Measurements from ENCODE around the gene C19orf25.

The C19orf25 gene

DNA sequence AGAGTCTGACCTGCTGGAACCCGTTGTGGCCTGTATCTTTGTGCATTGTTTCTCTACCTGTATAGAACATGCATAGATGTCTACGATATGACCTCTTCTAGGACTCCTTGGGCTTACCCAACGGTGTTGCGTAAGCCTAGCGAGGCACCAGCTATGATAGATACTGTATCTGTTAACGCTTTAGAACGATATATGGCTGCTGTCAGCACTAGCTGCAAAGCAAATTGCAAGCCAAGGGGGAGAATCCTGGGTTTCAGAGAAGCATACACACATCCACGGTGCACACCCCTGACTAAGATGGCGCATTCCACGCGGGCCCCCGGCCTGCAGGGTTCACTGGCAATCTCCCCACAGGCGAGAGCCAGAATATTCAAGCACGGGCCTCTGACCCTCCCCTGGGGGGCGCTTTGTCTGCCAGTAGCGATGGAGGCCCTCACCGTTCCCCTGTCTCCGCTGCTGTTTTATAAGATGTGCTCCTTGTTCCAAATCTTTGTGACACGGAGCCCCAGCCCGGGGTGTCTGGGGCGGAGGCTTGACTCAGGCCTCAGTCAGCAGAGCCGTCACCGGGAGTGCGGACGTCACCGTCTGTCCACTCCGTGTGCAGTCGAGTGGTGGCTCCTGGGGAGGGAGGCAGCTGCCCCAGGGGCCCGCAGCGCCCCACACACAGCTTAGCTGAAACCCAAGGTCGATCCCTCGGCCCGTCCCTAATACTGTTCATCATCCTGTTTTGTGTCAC lies 53.7 kb downstream of the C19orf25 start:
- H4K5ac ChIP-seq (ENCODE audit: low read length), result no peak overlapping the region
- H3K56ac ChIP-seq (ENCODE audit: low read length), result peak overlapping the region; percentile 7
- H2AK5ac ChIP-seq (ENCODE audit: low read length), result no peak overlapping the region
- no peak overlapping the region for H3K4me3 ChIP-seq (ENCODE audit: low read length)
- H3K9ac ChIP-seq (ENCODE audit: low read length), result no peak overlapping the region
- H2BK5ac ChIP-seq (ENCODE audit: low read length), result no peak overlapping the region
- H3K23ac ChIP-seq (ENCODE audit: low read length), result no peak overlapping the region
- H3K79me2 ChIP-seq (ENCODE audit: control insufficient read depth, insufficient read depth, low read length), result peaks cover 32% of the 10 kb centered on the region
- H3K4me2 ChIP-seq (ENCODE audit: low read length), result no peak overlapping the region
- H2BK15ac ChIP-seq (replicated peaks; ENCODE audit: low read depth), result no peak overlapping the region
- H3K79me1 ChIP-seq (ENCODE audit: low read length), result peaks cover 26% of the 10 kb centered on the region
- DNase-seq, result no peak
- H2BK120ac ChIP-seq (ENCODE audit: low read depth, low read length), result no peak overlapping the region
- H3K36me3 ChIP-seq (ENCODE audit: control insufficient read depth, insufficient read depth, low read length), result peaks cover 20% of the 10 kb centered on the region
- no peaks in the 10 kb centered on the region for H3K4me1 ChIP-seq (ENCODE audit: control insufficient read depth, low read depth, low read length)
- H3K4ac ChIP-seq (ENCODE audit: low read depth, low read length), result no peak overlapping the region
- WGBS (ENCODE audit: extremely low coverage, insufficient coverage, low lambda C conversion rate), result no CpG with 5 or more reads among the region's 33 CpGs
- no peak overlapping the region for H3K18ac ChIP-seq (ENCODE audit: low read length)
- no peak overlapping the region for H4K8ac ChIP-seq (ENCODE audit: low read depth, low read length)
- no peak overlapping the region for H3K27ac ChIP-seq (ENCODE audit: low read depth, low read length)
- no peaks in the 10 kb centered on the region for H3K27me3 ChIP-seq (ENCODE audit: insufficient read depth, low read length, poor library complexity)

DNA sequence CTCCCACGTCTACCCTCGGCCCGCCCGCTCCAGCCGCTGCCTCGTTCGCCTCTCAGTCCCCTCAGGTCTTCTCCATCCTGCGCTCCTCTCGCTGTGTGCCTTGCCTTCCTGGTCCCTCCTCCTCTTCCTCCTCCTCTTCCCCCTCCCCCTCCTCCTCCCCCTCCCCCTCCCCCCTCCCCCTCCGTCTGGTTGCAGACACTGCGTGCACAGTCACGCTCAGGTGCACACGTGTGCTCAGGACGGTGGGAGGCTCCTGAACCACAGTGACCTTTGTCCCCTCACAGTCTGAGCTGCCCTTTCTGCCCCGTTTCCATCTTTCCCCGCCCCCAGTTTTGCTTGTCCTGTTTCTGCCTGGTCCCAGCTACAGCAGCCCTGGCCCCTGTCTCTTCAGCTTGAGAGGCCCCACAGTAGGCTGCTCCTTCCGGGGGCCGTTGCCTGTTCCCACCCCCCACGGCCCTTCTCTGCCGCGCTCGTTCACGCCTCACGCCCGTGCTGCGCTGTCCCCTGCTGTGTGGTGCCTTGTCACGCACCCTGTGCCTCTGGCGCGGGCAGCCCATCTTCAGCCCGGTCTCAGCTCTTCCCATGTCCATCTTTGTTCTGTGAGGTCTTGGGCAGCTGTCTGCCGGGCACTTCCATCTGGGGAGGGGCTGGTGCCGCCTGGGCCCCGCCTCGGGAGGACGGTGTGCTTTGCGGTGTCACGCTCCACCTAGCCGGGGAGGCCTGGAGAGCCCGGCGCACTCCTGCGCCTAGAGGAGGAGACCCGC lies 54.6 kb downstream of the C19orf25 start:
- WGBS (ENCODE audit: extremely low coverage, insufficient coverage, low lambda C conversion rate), result no CpG with 5 or more reads among the region's 42 CpGs
- H3K27me3 ChIP-seq (ENCODE audit: insufficient read depth, low read length, poor library complexity), result no peaks in the 10 kb centered on the region
- H3K4me3 ChIP-seq (ENCODE audit: low read length), result no peak overlapping the region
- peaks cover 16% of the 10 kb centered on the region for H3K36me3 ChIP-seq (ENCODE audit: control insufficient read depth, insufficient read depth, low read length)
- no peak overlapping the region for H4K8ac ChIP-seq (ENCODE audit: low read depth, low read length)
- H2AK5ac ChIP-seq (ENCODE audit: low read length), result no peak overlapping the region
- peaks cover 26% of the 10 kb centered on the region for H3K79me1 ChIP-seq (ENCODE audit: low read length)
- no peak overlapping the region for H3K4ac ChIP-seq (ENCODE audit: low read depth, low read length)
- H3K9ac ChIP-seq (ENCODE audit: low read length), result no peak overlapping the region
- H3K27ac ChIP-seq (ENCODE audit: low read depth, low read length), result no peak overlapping the region
- H4K5ac ChIP-seq (ENCODE audit: low read length), result no peak overlapping the region
- no peak overlapping the region for H2BK5ac ChIP-seq (ENCODE audit: low read length)
- no peak overlapping the region for H2BK120ac ChIP-seq (ENCODE audit: low read depth, low read length)
- no peaks in the 10 kb centered on the region for H3K4me1 ChIP-seq (ENCODE audit: control insufficient read depth, low read depth, low read length)
- H3K4me2 ChIP-seq (ENCODE audit: low read length), result no peak overlapping the region
- no peak overlapping the region for H3K56ac ChIP-seq (ENCODE audit: low read length)
- no peak overlapping the region for H3K23ac ChIP-seq (ENCODE audit: low read length)
- DNase-seq, result no peak
- H3K18ac ChIP-seq (ENCODE audit: low read length), result no peak overlapping the region
- H2BK15ac ChIP-seq (replicated peaks; ENCODE audit: low read depth), result no peak overlapping the region
- peaks cover 34% of the 10 kb centered on the region for H3K79me2 ChIP-seq (ENCODE audit: control insufficient read depth, insufficient read depth, low read length)

DNA sequence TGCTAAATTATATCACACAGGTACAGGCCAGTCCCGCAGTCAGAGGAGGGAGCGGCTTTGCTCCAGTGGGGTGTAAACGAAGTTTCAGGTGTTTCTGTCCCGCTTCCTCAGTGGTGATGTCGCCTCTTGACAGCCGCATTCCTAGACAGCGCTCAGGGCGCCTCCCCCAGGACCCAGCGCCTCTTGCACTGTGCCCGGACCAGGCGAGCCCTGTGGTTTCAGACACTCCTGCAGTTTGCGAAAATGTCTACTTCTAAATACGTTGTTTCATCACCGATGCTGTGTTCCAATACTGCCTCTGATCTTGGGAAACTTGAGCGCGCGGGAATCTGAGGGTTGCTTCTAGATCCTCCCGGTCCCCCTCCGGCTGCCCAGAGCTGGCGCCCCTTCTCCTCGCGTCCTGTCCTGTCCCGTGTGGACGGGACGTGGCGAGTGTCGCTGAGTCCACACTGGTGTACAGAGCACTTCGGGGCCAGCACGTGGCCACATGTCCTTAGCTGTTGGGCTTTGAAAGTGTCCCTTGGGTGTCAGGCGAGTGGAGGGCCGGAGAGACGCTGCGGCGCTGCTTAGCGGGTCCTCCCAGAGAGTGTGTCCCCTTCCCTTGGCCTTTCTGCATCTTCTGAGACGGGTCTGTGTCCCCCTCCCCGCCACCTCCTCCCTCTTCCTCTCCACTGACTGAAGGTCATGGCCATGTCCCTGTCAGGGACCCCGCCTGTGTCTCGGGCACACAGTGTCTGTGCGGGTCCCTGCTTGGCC lies 55.4 kb downstream of the C19orf25 start:
- H3K4me3 ChIP-seq (ENCODE audit: low read length), result no peak overlapping the region
- no peak overlapping the region for H2BK15ac ChIP-seq (replicated peaks; ENCODE audit: low read depth)
- H2BK5ac ChIP-seq (ENCODE audit: low read length), result no peak overlapping the region
- no peak for DNase-seq
- no peaks in the 10 kb centered on the region for H3K4me1 ChIP-seq (ENCODE audit: control insufficient read depth, low read depth, low read length)
- no peak overlapping the region for H3K18ac ChIP-seq (ENCODE audit: low read length)
- no peak overlapping the region for H3K27ac ChIP-seq (ENCODE audit: low read depth, low read length)
- peaks cover 42% of the 10 kb centered on the region for H3K79me2 ChIP-seq (ENCODE audit: control insufficient read depth, insufficient read depth, low read length)
- H3K23ac ChIP-seq (ENCODE audit: low read length), result no peak overlapping the region
- no peak overlapping the region for H3K56ac ChIP-seq (ENCODE audit: low read length)
- no peak overlapping the region for H4K5ac ChIP-seq (ENCODE audit: low read length)
- H3K27me3 ChIP-seq (ENCODE audit: insufficient read depth, low read length, poor library complexity), result no peaks in the 10 kb centered on the region
- no peak overlapping the region for H4K8ac ChIP-seq (ENCODE audit: low read depth, low read length)
- peaks cover 20% of the 10 kb centered on the region for H3K36me3 ChIP-seq (ENCODE audit: control insufficient read depth, insufficient read depth, low read length)
- no peak overlapping the region for H3K4me2 ChIP-seq (ENCODE audit: low read length)
- WGBS (ENCODE audit: extremely low coverage, insufficient coverage, low lambda C conversion rate), result no CpG with 5 or more reads among the region's 40 CpGs
- H3K79me1 ChIP-seq (ENCODE audit: low read length), result peaks cover 32% of the 10 kb centered on the region
- no peak overlapping the region for H3K4ac ChIP-seq (ENCODE audit: low read depth, low read length)
- no peak overlapping the region for H3K9ac ChIP-seq (ENCODE audit: low read length)
- no peak overlapping the region for H2BK120ac ChIP-seq (ENCODE audit: low read depth, low read length)
- no peak overlapping the region for H2AK5ac ChIP-seq (ENCODE audit: low read length)

Measured in mesendoderm (in vitro differentiated cells).